GM18498 (cell line): ENCODE measurements around the gene CRIP2.

Source experiments
- ATAC-seq: cut with Tn5 transposase; IDR thresholded peaks from one replicate; pipeline ENCODE4 v1.9.1; 2021; ENCODE audit warnings: mild to moderate bottlenecking, moderate library complexity; ENCODE audit not compliant: unreplicated experiment

Gene CRIP2

DNA sequence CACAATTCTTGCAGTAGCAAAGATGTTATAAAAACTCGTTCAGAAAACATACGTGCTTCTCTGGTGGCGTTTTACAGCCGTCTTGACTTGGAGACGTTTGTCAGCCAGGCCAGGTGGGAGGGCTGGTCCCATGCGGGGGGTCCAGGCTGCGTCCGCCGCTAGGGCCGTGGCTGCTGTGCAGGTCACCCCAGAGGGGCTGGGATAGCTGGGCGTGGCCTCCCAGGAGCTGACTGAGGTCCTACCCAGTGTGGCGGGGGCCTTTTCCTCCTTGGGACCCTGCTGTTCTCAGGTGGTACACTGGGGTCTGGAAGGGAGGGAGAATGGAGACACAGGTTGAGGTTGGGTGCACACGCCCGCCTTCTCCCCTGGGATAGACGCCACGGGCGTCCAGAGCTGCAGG is 29.8 kb upstream of the CRIP2 start:
- no peak for ATAC-seq

DNA sequence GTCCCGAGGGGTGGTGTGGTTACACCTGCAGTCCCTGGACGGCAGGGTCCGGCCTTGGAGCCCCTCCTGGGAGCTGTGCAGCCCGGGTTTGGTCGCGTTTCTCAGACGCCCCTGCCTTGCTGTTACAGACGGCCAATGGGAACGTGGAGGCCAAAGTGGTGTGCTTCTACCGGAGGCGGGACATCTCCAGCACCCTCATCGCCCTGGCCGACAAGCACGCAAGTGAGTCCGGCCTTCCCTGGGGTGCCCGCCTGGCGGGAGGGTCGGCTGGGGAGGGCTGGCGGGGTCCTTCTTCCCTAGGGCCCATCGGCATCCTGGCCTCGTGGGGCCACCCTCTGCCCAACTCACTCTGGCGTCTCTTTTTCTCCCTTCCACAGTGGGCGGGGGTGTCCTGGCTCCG is 29.3 kb upstream of the CRIP2 start:
- ATAC-seq, result no peak

DNA sequence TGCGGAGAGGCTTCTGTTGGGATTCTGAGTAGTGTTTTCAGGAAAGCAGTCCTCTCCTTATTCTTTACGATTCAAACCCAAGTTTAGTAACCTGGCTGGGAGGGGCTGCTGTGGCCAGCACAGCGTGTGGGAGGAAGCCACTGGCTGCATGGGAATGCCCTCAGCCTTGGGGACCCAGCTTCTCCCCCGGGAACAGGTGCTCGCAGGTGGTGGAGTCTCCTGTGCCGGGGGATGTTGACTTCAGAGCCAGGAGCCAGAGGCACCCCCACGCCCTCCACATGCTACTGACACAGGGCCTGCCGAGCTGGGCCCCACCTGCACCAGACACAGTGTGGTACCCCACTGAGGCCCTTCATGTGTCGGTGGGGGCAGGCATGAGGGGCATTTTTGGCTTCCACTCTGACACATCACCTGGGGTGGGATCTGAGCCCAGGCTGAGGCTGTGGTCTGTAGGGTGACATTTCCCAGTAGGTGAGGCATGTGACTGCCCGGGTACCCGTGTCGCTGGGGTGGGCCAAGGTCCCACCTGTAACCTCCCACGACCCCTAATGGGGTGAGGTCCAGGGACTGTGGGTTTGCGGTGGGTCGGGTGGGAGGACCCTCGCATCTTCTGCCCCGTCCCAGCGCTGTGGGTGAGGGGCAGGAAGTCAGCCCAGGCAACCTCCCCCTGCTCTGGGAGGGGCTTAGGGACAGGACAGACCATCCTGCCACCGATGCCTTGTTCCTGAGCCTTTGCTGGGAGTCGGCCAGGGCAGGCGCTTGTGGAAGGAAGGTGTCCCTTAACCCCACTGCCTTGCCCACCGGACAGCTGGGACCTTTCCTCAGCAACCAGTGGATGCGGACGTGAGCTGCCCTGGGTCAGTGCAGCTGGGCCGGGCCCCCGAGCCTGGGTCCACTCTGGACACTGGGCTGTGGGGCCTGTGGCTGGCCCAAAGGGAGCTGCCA is 28.4 kb upstream of the CRIP2 start:
- no peak for ATAC-seq

DNA sequence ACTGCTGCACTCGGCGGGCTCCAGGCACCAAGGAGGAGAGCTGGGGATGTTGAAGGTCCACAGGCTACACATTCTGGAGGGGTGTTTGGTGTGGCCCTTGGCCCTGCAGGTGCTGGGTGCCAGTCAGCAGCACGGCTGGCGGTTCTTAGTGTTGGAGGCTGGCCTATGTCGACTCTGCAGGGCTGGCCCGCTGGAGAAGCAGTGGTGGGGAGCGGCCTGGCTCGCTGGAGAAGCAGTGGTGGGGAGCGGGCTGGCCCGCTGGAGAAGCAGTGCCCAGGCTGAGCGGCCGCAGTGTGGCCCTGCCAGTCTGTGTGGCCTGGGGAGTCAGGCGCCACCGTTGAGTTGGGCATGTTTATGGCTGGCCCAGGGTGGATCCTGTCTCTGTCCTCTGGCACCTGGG is 27.6 kb upstream of the CRIP2 start:
- no peak for ATAC-seq

DNA sequence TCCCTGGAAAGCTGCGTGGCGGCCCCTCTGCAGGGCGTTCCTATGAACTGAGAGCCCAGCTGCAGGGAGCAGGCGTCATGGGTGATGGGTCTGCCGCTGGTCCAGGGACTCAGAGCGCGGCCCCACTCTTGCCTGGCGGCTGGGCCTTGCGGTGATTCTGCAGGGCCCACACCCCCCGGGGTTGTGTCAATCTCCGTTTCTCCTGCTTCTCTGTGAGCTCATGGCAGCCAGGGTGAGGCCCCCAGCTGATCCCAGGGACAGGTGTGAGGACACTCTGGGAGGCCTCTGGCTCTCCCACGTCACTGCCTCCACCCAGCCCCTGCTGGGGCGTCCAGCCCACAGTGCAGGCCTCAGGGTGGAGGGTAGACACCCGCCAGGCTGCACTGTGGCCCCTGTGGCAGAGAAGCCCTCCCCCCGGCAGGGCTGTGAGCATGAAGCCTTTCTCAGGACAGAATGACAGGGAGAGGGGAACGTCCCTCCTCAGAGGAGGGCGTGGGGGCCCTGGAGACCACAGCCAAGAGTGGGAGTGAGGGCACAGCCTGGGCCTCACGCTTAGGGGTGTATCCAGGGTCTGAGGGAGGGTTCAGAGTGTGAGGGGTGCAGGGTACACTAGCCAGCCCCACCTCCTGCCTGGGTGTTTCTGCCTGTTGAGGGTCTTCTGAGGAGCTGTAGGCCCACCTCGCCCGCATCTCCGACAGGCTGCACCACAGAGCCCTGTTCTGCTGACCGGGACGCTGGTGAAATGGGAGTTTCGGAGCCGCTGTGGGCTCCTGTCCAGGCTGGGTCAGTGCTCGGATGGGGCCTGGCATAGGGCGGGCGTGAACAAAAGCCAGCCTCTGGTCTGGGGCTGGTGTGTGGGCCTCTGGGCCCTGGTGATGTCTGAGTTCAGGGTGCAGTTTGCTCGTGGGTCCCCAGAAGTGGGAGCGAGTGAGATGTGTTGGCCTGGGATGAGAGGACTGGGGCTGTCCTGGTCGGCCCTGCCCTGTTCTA is 26.7 kb upstream of the CRIP2 start:
- no peak for ATAC-seq

DNA sequence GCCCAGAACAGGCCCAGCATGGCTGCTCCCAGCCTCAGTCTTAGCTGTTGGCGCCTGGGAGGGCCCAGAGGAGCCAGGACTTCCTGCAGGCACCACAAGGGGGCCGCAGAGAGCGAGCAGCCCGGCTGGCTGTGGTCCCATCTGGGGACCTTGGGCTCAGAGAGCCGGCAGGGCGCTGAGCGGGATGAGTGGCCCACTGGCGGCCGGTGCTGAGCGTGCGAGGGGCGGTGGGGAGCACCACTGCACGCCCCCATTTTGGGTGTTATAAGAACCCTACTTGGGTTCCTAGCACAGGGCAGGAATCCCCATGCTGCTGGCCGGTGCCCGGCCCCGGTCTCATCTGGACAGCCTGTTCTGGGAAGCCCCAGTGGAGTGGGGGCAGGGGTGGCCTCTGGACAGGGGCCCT is 25.9 kb upstream of the CRIP2 start:
- ATAC-seq, result no peak

DNA sequence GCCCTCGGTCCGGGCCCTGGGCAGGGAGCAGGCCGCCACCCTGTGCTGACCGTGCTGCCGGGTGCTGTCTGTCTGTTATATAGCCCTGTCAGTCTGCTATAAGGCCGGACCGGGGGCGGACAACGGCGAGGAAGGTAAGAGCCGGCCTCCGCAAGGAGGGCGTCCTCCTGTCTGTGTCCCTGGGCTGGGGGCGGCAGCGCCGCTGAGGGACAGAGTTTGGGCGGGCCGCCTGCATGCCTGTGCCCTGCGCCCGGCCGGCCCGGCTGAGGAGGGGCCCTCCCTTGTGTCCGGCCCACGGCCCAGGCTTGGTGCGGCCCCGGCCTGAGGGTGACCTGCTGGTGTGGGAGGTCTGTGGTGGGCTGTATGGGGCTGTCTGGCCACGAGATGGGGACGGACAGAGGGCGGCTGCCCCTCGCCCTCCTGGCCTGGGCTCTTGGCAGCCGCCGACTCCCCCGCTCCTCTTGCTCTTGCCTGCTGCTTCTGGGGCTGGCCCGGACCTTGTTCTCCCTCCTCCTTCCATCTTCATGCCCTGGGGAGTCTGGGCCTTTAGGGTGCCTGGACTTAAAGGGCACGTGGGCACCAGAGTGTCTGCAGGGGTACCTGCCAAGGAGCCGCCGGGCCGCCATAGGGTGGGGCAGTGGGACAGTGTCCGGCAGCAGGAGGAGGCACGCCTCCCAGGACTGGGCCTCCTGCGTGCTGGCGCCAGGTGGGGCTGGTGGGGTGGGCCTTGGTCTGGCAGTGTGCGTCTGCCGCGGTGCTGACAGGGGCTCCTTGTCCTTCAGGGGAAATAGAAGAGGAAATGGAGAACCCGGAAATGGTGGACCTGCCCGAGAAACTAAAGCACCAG is 25.1 kb upstream of the CRIP2 start:
- ATAC-seq, result no peak

DNA sequence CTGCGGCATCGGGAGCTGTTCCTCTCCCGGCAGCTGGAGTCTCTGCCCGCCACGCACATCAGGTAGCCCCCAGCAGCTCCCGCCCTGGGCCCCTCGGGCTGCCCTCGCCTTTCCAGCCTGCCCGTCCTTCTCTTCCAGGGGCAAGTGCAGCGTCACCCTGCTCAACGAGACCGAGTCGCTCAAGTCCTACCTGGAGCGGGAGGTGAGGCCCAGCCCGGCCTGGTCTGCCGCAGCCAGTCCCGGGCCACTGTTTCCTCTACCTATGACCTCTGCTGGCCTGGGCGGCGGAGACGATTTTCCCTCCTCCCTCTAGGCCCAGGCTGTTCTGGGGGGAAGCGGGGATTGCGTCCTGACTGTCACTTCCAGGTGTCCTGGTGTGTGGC is 24.5 kb upstream of the CRIP2 start:
- no peak for ATAC-seq

DNA sequence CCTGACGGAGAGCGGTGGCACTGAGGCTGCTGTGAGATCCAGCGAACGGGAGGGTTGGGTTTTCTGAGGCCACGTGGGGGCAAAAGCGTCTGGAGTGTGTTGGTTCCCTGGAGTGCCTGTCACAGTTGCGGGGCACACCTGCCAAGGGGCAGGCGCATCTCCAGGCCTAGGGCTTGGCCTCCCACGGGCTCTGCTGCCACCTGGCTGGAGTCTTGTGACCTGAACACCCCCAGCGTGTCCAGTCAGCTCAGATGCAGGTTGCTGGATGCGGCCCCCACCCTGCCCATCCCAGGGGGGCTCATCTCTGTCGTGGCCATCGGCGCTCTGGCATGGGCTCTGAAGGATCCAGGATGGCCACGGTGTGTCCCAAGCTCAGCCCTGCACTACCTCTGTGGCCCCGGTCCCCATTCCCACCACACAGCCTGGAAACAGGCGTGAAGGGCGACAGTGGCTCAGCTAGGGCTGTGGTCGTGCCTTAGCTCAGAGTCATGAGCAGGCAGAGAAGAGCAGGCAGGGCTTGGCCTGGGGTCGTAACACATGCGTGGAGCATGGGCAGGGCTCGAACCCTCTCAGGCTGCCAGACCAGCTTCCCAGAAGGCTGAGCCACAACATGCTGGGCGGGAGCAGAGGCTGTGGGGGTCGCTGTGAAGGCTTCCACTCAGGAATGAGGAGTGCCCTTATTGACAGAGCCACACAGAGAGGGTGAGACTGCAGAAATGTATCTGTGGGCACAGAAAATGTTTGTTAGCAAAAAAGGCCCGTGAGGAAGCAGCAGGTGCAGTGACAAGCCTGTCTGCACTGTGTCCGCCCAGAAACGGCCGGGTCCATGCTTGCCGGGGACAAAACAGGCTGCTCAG is 23.5 kb upstream of the CRIP2 start:
- no peak for ATAC-seq

DNA sequence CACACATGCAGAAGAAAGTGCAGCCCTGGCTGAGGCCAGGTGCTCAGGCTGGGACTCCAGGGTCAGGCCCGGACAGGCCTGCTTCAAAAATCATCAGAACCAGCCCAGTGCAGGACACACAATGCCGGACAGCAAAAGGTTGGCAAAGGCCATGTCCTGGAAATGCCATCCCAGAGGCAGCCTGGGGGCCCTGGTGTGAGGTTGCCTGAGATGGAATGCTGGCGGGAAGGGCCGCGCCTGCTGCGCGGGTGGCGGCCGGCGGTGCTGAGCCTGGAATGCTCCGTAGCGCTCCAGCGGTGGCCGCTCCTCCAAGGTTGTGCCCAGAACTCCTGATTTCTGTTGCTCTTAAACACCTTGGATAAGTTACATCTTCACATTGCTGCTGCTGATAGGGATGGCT is 21.7 kb upstream of the CRIP2 start:
- no peak for ATAC-seq

DNA sequence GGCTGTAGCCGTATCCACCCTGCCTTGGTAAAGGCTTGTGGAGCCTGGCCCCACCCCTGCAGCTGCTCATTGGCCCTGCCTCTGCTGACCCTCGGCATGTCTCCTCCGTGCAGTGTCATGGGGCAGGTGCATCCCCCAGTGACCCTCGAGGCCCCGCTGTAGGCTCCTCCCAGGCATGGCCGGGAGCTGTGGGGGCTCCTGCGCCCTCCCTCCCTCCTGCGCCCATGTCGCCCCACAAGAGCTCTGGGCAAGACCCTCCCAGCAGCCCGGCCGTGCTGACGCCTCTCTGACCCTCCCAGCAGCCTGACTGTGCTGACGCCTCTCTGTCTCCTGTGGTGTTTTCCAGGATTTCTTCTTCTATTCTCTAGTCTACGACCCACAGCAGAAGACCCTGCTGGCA is 20.8 kb upstream of the CRIP2 start:
- no peak for ATAC-seq

DNA sequence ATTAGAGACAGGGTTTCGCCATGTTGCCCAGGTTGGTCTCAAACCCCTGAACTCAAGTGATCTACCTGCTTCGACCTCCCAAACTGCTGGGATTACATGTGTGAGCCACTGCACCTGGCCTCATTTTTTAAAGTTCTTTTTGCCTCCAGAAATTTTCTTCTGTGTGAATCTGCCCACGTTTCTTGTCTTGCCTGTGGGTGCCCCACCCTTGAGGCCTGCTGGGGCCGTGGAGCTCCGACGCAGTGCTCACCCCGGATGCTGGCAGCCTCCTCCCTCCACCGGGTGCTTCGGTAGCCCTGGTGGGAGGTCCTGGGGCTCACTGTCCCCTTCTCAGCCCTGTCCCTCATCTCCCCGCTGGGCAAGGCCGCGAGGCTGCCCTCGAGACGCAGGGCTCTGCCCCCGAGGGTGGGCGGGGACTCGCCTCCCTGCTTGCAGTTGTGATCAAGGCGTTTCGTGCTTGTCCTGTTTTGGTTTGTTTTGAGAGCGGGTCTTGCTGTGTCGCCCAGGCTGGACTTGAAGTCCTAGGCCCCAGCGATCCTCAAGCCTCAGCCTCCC is 19.5 kb upstream of the CRIP2 start:
- no peak for ATAC-seq

DNA sequence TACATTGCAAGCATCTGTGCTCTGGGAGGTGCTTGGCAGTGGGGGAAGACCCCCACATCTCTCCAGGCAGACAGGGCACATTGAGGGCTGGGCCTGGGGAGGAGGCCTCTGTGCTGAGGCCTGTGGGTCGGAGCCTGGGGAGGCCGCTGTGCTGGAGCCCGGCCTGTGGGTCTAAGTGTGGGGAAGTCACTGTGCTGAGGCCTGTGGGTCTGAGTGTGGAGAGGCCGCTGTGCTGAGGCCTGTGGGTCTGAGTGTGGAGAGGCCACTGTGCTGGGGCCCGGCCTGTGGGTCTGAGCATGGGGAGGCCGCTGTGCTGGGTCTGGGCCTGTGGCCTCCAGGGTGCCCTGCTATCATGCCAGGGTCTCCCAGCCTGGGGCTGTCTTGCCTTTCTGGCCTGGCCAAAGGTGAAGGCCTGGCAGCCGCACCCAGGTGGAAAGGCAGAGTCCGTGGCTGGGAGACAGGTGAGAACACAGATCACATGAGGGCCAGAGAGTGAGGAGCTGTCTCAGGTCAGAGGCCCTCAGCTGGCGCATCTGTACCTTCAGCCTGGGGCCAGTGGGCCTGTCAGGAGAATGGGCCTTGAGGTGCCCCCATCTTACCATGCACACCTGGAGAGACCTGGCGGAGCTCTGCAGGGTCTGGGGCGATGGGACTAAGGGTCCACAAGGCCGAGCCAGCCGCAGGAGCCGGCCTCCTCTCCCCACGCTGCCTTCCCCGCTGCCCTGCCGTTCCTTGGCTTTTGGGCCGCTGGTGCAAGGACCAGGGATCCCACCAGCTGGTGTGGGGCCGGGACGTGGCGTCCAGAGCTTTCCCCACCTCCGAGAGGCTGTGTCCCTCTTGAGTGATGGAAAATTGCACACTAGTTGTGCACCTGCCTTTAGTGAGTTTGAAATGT is 18.6 kb upstream of the CRIP2 start:
- ATAC-seq, result no peak

DNA sequence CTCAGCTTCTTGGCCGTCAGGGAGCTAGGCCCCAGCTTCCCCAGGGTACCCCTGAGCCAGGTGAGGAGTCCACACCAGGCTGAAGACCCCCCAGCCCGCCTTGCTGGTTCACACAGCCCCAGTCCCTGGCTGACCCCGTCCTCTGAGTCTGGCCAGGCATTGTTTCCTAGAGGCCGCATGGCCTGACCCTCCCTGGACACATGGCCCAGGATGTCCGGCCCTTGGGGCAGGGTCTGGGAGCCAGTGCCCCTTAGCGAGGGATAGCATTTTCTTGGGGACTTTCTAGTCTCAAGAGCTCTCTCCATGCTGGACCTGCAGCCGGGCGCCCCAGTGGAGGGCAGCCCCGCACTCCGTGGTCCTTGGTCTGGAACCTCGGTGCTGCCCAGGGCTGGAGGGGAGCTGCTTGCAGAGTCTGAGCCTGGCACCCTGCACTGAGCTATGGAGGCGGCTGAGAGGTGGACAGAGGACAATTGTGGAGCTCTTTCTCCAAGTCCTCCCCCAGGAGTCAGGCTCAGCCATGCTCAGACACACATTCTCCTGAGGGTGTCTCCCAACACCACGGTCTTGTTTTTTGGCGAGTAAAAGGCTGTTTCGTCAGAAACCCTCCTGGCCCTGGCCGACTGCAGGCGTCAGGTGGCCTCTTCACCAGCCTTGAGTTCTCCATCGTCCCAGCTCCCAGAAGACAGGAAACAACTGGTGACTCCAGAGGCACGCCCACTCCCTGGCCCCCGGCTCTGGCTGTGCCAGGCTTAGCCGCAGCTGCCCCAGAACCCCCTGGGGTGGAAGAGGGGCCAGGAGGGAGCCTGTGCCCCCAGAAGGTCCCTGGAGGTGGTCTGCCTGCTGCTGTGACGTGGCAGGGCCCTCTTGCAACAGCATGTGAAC is 17.6 kb upstream of the CRIP2 start:
- ATAC-seq, result no peak

DNA sequence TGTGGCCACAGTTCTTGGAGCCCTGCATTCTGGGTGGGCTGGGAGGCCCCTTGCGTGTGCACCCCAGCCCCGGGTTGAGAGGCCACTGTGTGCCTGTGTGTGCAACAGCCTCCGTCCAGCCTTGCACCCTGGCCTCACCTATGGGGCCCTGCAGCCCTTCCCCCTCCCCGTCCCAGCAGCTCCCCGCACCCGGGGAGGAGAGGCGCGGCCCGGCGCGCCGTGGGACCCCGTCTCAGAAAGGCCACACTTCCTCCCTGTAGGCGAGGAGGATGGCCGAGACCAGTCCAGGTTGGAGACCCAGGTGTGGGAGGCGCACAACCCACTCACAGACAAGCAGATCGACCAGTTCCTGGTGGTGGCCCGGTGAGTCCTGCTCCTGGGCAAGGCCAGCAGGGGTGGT is 16.6 kb upstream of the CRIP2 start:
- ATAC-seq, result no peak

DNA sequence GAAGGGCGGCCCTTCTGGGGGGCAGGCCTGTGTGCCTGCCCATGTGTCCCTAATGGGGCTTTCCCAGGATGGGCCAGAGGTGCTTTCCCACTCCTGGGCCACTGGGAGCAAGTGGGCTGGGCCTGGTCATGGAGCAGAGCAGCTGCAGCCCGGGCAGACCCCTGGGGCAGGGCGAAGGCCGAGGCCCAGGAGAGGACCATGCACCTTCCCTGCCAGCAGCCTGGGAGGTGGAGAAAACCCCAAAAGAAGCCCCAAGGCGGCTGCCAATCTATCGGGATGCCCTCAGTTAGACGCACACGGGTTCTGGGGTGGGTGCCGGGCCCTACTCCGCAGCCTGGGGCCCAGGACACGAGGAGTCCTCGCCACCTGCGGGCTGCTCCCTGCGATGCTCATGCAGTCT is 16.1 kb upstream of the CRIP2 start:
- ATAC-seq, result no peak

DNA sequence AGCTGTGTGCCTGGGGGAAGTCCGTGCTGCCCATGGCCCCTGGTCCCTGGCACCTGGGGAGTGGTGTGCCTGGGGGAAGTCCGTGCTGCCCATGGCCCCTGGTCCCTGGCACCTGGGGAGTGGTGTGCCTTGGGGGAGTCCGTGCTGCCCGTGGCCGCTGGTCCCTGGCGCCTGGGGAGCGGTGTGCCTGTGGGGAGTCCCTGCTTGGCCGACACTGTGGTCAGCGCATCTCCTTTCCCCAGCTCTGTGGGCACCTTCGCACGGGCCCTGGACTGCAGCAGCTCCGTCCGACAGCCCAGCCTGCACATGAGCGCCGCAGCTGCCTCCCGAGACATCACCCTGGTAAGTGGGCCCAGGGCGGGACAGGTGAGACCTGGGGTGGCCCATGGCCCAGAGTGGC is 14.5 kb upstream of the CRIP2 start:
- ATAC-seq, result no peak

DNA sequence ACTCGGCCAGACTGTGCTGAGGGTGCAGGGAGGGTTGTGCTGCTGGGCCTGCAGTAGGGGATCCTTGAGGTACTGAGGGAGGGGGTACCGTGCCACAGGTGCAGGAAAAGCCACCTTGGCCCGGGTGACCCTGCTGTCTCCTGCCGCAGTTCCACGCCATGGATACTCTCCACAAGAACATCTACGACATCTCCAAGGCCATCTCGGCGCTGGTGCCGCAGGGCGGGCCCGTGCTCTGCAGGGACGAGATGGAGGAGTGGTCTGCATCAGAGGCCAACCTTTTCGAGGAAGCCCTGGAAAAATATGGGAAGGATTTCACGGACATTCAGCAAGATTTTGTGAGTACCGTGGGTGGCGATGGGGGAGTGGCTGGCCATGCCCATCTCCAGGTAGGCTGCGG is 14.0 kb upstream of the CRIP2 start:
- ATAC-seq, result no peak
